Activated B cell treated with CpG ODN at 0.5 μM for 24 hours (primary cell): ENCODE results near the gene TAS1R2. TPM values are rescaled to one million over a fixed set of nuclear protein-coding genes. Genes with fewer than 3 reads are reported as not detected.

Experiments used
- ATAC-seq: fragments of 200-7000 bp; cut with Tn5 transposase; one replicate; pipeline ENCODE4 v1.10.0; 2021; ENCODE audit warnings: low read depth, mild to moderate bottlenecking, moderate library complexity
- CTCF ChIA-PET: fragments of 350-600 bp; sonication (Branson Sonifier 250); formaldehyde crosslinking; loops from one replicate; lab custom pipeline; 2021; ENCODE audit warnings: antibody characterized with exemption; lab: Charles Lee
- POLR2A ChIA-PET: fragments of 350-600 bp; sonication (Branson Sonifier 250); formaldehyde crosslinking; loops from one replicate; lab custom pipeline; 2021; ENCODE audit warnings: antibody characterized with exemption; lab: Charles Lee
- DNase-seq: peaks from one replicate; pipeline ENCODE4 v3.0.0; 2022
- H3K27ac Mint-ChIP-seq: one replicate; pipeline ENCODE4 v1.8.0; 2020; ENCODE audit warnings: mixed read lengths
- H3K27me3 Mint-ChIP-seq: one replicate; pipeline ENCODE4 v1.8.0; 2021; ENCODE audit warnings: mixed read lengths
- H3K36me3 Mint-ChIP-seq: one replicate; pipeline ENCODE4 v1.8.0; 2021; ENCODE audit warnings: low read depth, mixed read lengths
- H3K4me1 Mint-ChIP-seq: one replicate; pipeline ENCODE4 v1.8.0; 2021; ENCODE audit warnings: mixed read lengths
- H3K4me3 Mint-ChIP-seq: one replicate; pipeline ENCODE4 v1.8.0; 2020; ENCODE audit warnings: mild to moderate bottlenecking, mixed read lengths
- H3K9me3 Mint-ChIP-seq: one replicate; pipeline ENCODE4 v1.8.0; 2020; ENCODE audit warnings: mixed read lengths
- CTCF ChIP-seq: fragments of 200-600 bp; IDR thresholded peaks from one replicate; pipeline ENCODE4 v1.8.0; 2022; ENCODE audit warnings: antibody characterized with exemption, mild to moderate bottlenecking
- intact Hi-C: fragments of 100-400 bp; cut with micrococcal nuclease; formaldehyde crosslinking; loops from one replicate; pipeline ENCODE4 v1.15.1; 2024
- total RNA-seq: library from RNA; stranded (reverse); gene quantifications from 2 replicates; pipeline ENCODE4 v1.2.3, GENCODE V29; 2022

The TAS1R2 gene
- total RNA-seq = not detected in 2 replicates

- peaks cover 3% of the 10 kb centered on the region for H3K27me3 Mint-ChIP-seq
- H3K36me3 Mint-ChIP-seq = no peaks in the 10 kb centered on the region
- CTCF ChIA-PET = no interaction called here
- no peaks in the 10 kb centered on the region for H3K9me3 Mint-ChIP-seq
- POLR2A ChIA-PET = no interaction called here
- TF ChIP-seq CTCF = no peak
- no peak within 1 kb of the TSS for H3K27ac Mint-ChIP-seq
- H3K4me3 Mint-ChIP-seq = no peak within 1 kb of the TSS
- ATAC-seq (no peak), DNase-seq (no peak)
- no peaks in the 10 kb centered on the region for H3K4me1 Mint-ChIP-seq
- intact Hi-C loops = no loop called here
Measured at GRCh38 chr1:18859560-18859959, at the start of gene TAS1R2. Gene TAS1R2 (minus strand): TSS chr1:18859660. CDS start chr1:18859660, 0 bp downstream.

- ATAC-seq (peak; percentile 69), DNase-seq (no peak)
- POLR2A ChIA-PET = interaction anchor here (1.0 to 2.9 kb wide), 5 partner anchors 20 to 64 kb away, joined by 3 to 11 read pairs (median 9); partner anchors contain the start of gene IFFO2
- intact Hi-C loops = loop anchor here (1.0 to 10.0 kb wide), 8 partner anchors 18 to 407 kb away; partner anchors contain the start of genes AKR7A2, IFFO2 and SLC66A1
- H3K27ac Mint-ChIP-seq = peak overlapping the region; percentile 83
- peak overlapping the region; percentile 70 for H3K4me3 Mint-ChIP-seq
- TF ChIP-seq CTCF = no peak
- CTCF ChIA-PET = interaction anchor here (0.5 to 11.7 kb wide), 19 partner anchors 13 to 266 kb away, joined by 3 to 216 read pairs (median 5); partner anchors contain the start of gene IFFO2
- H3K9me3 Mint-ChIP-seq = no peaks in the 10 kb centered on the region
- H3K36me3 Mint-ChIP-seq = peaks cover 45% of the 10 kb centered on the region
- peaks cover 35% of the 10 kb centered on the region for H3K4me1 Mint-ChIP-seq
- no peaks in the 10 kb centered on the region for H3K27me3 Mint-ChIP-seq
Measured at GRCh38 chr1:18907917-18908845, 48.7 kb upstream of the TAS1R2 start.

GRCh38 chr1:18907021-18907916 lies 47.8 kb upstream of the TAS1R2 start:
- POLR2A ChIA-PET = interaction anchor here (0.9 to 2.9 kb wide), 7 partner anchors 21 to 68 kb away, joined by 3 to 11 read pairs (median 4); partner anchors contain the start of gene IFFO2
- intact Hi-C loops = loop anchor here (1.0 to 10.0 kb wide), 7 partner anchors 23 to 408 kb away; partner anchors contain the start of genes AKR7A2, IFFO2 and SLC66A1

GRCh38 chr1:18903291-18903756 lies 43.9 kb upstream of the TAS1R2 start:
- peaks cover 11% of the 10 kb centered on the region for H3K36me3 Mint-ChIP-seq
- H3K9me3 Mint-ChIP-seq = no peaks in the 10 kb centered on the region
- no peak for DNase-seq
- ChIA-PET POLR2A (interaction anchor here (0.6 to 2.0 kb wide), 10 partner anchors 10 to 479 kb away, joined by 3 to 16 read pairs (median 6); partner anchors contain the start of gene IFFO2), CTCF (interaction anchor here (1.1 to 9.2 kb wide), 6 partner anchors 9 to 65 kb away, joined by 3 to 216 read pairs (median 10); partner anchors contain the start of gene IFFO2)
- intact Hi-C loops = loop anchor here (10.0 kb wide), 1 partner anchor 411 kb away; the partner anchor contains the start of genes AKR7A2 and SLC66A1
- peak overlapping the region; percentile 95 for H3K4me3 Mint-ChIP-seq
- peaks cover 32% of the 10 kb centered on the region for H3K4me1 Mint-ChIP-seq
- no peak for TF ChIP-seq CTCF
- no peaks in the 10 kb centered on the region for H3K27me3 Mint-ChIP-seq
- peak overlapping the region; percentile 99 for H3K27ac Mint-ChIP-seq
- no peak for ATAC-seq

More at GRCh38 chr1:18907021-18907916, 47.8 kb upstream of the TAS1R2 start:
- Mint-ChIP-seq H3K4me3 (peak overlapping the region; percentile 70), H3K27me3 (no peaks in the 10 kb centered on the region), H3K4me1 (peaks cover 37% of the 10 kb centered on the region), H3K27ac (peak overlapping the region; percentile 83), H3K36me3 (peaks cover 41% of the 10 kb centered on the region), H3K9me3 (no peaks in the 10 kb centered on the region)
- ATAC-seq (no peak), DNase-seq (peak; percentile 45)
- TF ChIP-seq CTCF = peak; percentile 77
- CTCF ChIA-PET = interaction anchor here (0.6 to 11.7 kb wide), 25 partner anchors 9 to 209 kb away, joined by 3 to 216 read pairs (median 5); partner anchors contain the start of gene IFFO2
